Left renal pelvis (tissue), 4 donors: ENCODE data around the gene PTAFR. TPM values are rescaled to one million over a fixed set of nuclear protein-coding genes. Genes with fewer than 3 reads are reported as not detected.
"Not testable (repeated sequence)": the region's sequence is repeated elsewhere in the genome, so short reads cannot be mapped to it uniquely, and the experiment has no call there.

ENCODE experiments used
- DNase-seq, 4 donors: peaks; one replicate each; pipeline ENCODE4 v3.0.0-alpha.2; 2013; ENCODE audit warnings: low read depth in 4 of 4, low spot score in 3 of 4
- polyA plus RNA-seq, 4 donors: library from polyadenylated mRNA; unstranded; fragments of 120-200 nt; gene quantifications; one replicate each; pipeline ENCODE4 v1.2.1, GENCODE V29; 2013; ENCODE audit not compliant: insufficient read length in 4 of 4

PTAFR gene
- polyA plus RNA-seq, 4 donors = 2.1 to 3.3 (median 2.6) TPM

- no peak for DNase-seq
Observed at GRCh38 chr1:28147264-28148094, 29.0 kb downstream of the PTAFR start.

- no peak for DNase-seq
Observed at GRCh38 chr1:28145728-28146127, 30.8 kb downstream of the PTAFR start.

GRCh38 chr1:28144203-28145135, 32.0 kb downstream of the PTAFR start:
- no peak for DNase-seq

GRCh38 chr1:28143496-28144202, 32.8 kb downstream of the PTAFR start:
- no peak for DNase-seq

- DNase-seq = no peak
Observed at GRCh38 chr1:28141685-28142084, 34.8 kb downstream of the PTAFR start.

- DNase-seq = not testable (repeated sequence)
Observed at GRCh38 chr1:28139866-28140265, 36.6 kb downstream of the PTAFR start.

- no peak for DNase-seq
Observed at GRCh38 chr1:28139025-28139712, 37.3 kb downstream of the PTAFR start.

GRCh38 chr1:28136922-28137613, 39.4 kb downstream of the PTAFR start:
- no peak for DNase-seq

- no peak for DNase-seq
Observed at GRCh38 chr1:28136169-28136921, 40.1 kb downstream of the PTAFR start.

GRCh38 chr1:28135371-28136168, 40.9 kb downstream of the PTAFR start:
- DNase-seq = peak in 2 of 4 donors; percentile 21 to 27

- DNase-seq = no peak
Observed at GRCh38 chr1:28134651-28135207, 41.8 kb downstream of the PTAFR start.

GRCh38 chr1:28132171-28133167, 44.0 kb downstream of the PTAFR start:
- peak in 2 of 4 donors; percentile 16 to 21 for DNase-seq

- DNase-seq = no peak
Observed at GRCh38 chr1:28130901-28131300, 45.6 kb downstream of the PTAFR start.

- DNase-seq = no peak
Observed at GRCh38 chr1:28129150-28129549, 47.3 kb downstream of the PTAFR start.

GRCh38 chr1:28127617-28128257, 48.8 kb downstream of the PTAFR start:
- DNase-seq = no peak
